Measurements from ENCODE around the gene TAF6.

Gene TAF6

DNA sequence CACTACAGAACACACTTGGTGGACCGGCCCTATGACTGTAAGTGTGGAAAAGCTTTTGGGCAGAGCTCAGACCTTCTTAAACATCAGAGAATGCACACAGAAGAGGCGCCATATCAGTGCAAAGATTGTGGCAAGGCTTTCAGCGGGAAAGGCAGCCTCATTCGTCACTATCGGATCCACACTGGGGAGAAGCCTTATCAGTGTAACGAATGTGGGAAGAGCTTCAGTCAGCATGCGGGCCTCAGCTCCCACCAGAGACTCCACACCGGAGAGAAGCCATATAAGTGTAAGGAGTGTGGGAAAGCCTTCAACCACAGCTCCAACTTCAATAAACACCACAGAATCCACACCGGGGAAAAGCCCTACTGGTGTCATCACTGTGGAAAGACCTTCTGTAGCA lies 55.0 kb downstream of the TAF6 start:
- no peak for DNase-seq

DNA sequence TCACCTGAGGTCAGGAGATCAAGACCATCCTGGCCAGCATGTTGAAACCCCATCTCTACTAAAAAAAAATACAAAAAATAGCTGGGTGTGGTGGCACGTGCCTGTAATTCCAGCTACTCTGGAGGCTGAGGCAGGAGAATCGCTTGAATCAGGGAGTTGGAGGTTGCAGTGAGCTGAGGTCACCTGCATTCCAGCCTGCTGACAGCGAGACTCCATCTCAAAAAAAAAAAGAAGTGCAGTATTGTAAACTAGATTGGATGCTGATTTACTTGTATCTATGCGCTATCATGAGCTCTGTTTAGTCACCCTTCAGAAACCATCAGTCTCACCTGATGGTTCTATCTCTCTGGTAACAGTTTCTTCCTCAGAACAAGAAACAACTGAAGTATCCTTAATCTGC lies 55.8 kb downstream of the TAF6 start:
- no peak for DNase-seq

- DNase-seq: peak in 1 of 2 experiments; percentile 15
Observed at GRCh38 chr7:100061518-100062193, 57.5 kb downstream of the TAF6 start.

GRCh38 chr7:100059251-100059739 lies 59.9 kb downstream of the TAF6 start:
- no peak for DNase-seq
